ENCODE results near the gene DBF4B. TPM values are rescaled to one million over a fixed set of nuclear protein-coding genes. Genes with fewer than 3 reads are reported as not detected.
A peak's percentile ranks its signal among the peaks of the same experiment; 100 is the strongest.

The DBF4B gene
- total and polyA plus RNA-seq, 2 of the 13 experiments (the other 11 are each of a cell fraction or from before 2014, with no cell fraction given): 11.7 to 13.2 TPM

GRCh38 chr17:44769647-44770084 lies 61.2 kb downstream of the DBF4B start (continued):
- TF ChIP-seq ZNF687 (CRISPR knock-in tag; IDR thresholded peaks at IDR 0.05) (peak; percentile 49), FOXO1 (CRISPR knock-in tag; IDR thresholded peaks at IDR 0.05) (no peak), PCBP1 (IDR thresholded peaks at IDR 0.05; ENCODE audit: borderline replicate concordance, low read depth, low read length) (no peak), MLXIP (CRISPR knock-in tag; IDR thresholded peaks at IDR 0.05; ENCODE audit: borderline replicate concordance) (no peak), ZSCAN21 (CRISPR knock-in tag; IDR thresholded peaks at IDR 0.05; ENCODE audit: borderline replicate concordance) (peak; percentile 76), MEF2D (CRISPR knock-in tag; IDR thresholded peaks at IDR 0.05) (no peak), REST (IDR thresholded peaks at IDR 0.05; ENCODE audit: borderline replicate concordance in 1 of 2, low read depth in 1 of 2, low read length in 2 of 2) (no peak), NONO (IDR thresholded peaks at IDR 0.05) (no peak), NONO (CRISPR knock-in tag; conservative IDR thresholded peaks at IDR 0.05) (peak; percentile 70), MXD3 (CRISPR knock-in tag; IDR thresholded peaks at IDR 0.05) (no peak), ZNF124 (CRISPR knock-in tag; IDR thresholded peaks at IDR 0.05) (no peak), IRF9 (CRISPR knock-in tag; IDR thresholded peaks at IDR 0.05; ENCODE audit: borderline replicate concordance) (no peak), PCBP2 (optimal IDR thresholded peaks at IDR 0.05; ENCODE audit: low read depth, low read length, poor library complexity, severe bottlenecking) (no peak), MED8 (CRISPR knock-in tag; IDR thresholded peaks at IDR 0.05; ENCODE audit: insufficient replicate concordance) (no peak), SMC3 (IDR thresholded peaks at IDR 0.05; ENCODE audit: low read length) (no peak), ZNF839 (CRISPR knock-in tag; IDR thresholded peaks at IDR 0.05; ENCODE audit: borderline replicate concordance) (no peak; the same call in 1 of the 2 replicates), PHF21A (CRISPR knock-in tag; IDR thresholded peaks at IDR 0.05) (no peak), ZNF776 (CRISPR knock-in tag; IDR thresholded peaks at IDR 0.05) (0 out of 2 replicates have a peak, but pooled peaks have one; percentile 34)

Data from HepG2 (cell line).